ENCODE data around the gene NAPG.
"Not testable (repeated sequence)": the region's sequence is repeated elsewhere in the genome, so short reads cannot be mapped to it uniquely, and the experiment has no call there.

The NAPG gene

GRCh38 chr18:10588975-10589374 is 63.1 kb downstream of the NAPG start:
- DNase-seq: no peak

- DNase-seq: no peak
Measured at GRCh38 chr18:10590412-10590811, 64.6 kb downstream of the NAPG start.

- no peak for DNase-seq
Measured at GRCh38 chr18:10591896-10592295, 66.1 kb downstream of the NAPG start.

- not testable (repeated sequence) for DNase-seq
Measured at GRCh38 chr18:10593366-10594022, 67.7 kb downstream of the NAPG start.

- not testable (repeated sequence) for DNase-seq
Measured at GRCh38 chr18:10595917-10596316, 70.1 kb downstream of the NAPG start.

- DNase-seq: not testable (repeated sequence)
Measured at GRCh38 chr18:10597695-10598094, 71.9 kb downstream of the NAPG start.

GRCh38 chr18:10600701-10601100 is 74.9 kb downstream of the NAPG start:
- not testable (repeated sequence) for DNase-seq
